DND-41 (cell line): ENCODE data around the gene GSTM2.

ENCODE experiments used
- CTCF ChIP-seq: IDR thresholded peaks from 2 replicates; pipeline ENCODE4 v1.5.1; 2012; ENCODE audit warnings: borderline replicate concordance, low read length, moderate library complexity, mild to moderate bottlenecking; ENCODE audit not compliant: poor library complexity, severe bottlenecking; ENCODE audit errors: extremely low read depth
- EZH2 ChIP-seq: IDR thresholded peaks from 3 replicates; pipeline ENCODE4 v1.6.1; 2012; ENCODE audit warnings: borderline replicate concordance, low read depth, mild to moderate bottlenecking, moderate library complexity, low read length, inconsistent platforms; ENCODE audit not compliant: severe bottlenecking

GRCh38 chr1:109691759-109692158 is 23.9 kb downstream of the GSTM2 start:
- TF ChIP-seq CTCF (no peak), EZH2 (no peak)
